ENCODE results near the gene ZNF207.
"Not testable (repeated sequence)": the region's sequence is repeated elsewhere in the genome, so short reads cannot be mapped to it uniquely, and the experiment has no call there.

Gene ZNF207

GRCh38 chr17:32335046-32335445 is 14.9 kb upstream of the ZNF207 start:
- FAIRE-seq = no peak
- DNase-seq (ENCODE audit: low spot score) = no peak

- FAIRE-seq = no peak
These were observed 14.3 kb upstream of the ZNF207 start for GRCh38 chr17:32335687-32336086.

GRCh38 chr17:32341141-32341856 is 8.7 kb upstream of the ZNF207 start:
- DNase-seq (ENCODE audit: low spot score) (peak; percentile 25), FAIRE-seq (no peak)

More at GRCh38 chr17:32335687-32336086, 14.3 kb upstream of the ZNF207 start:
- peak; percentile 18 for DNase-seq (ENCODE audit: low spot score)

GRCh38 chr17:32341857-32342602 is 7.9 kb upstream of the ZNF207 start, which contains the start of gene C17orf75:
Gene C17orf75, minus strand, starts transcription at chr17:32342173. Its CDS starts 34 bp downstream, at chr17:32342139.
- no peak for FAIRE-seq
- DNase-seq (ENCODE audit: low spot score) = peak; percentile 39

GRCh38 chr17:32342603-32343325 is 7.2 kb upstream of the ZNF207 start:
- no peak for DNase-seq (ENCODE audit: low spot score)
- no peak for FAIRE-seq

GRCh38 chr17:32345951-32346600 is 3.9 kb upstream of the ZNF207 start:
- no peak for FAIRE-seq
- no peak for DNase-seq (ENCODE audit: low spot score)

- FAIRE-seq (no peak), DNase-seq (ENCODE audit: low spot score) (no peak)
These were observed 1.5 kb upstream of the ZNF207 start for GRCh38 chr17:32348483-32348800.

GRCh38 chr17:32349503-32349853 is 479 bp upstream of the ZNF207 start:
- DNase-seq (ENCODE audit: low spot score) = no peak
- FAIRE-seq = no peak

GRCh38 chr17:32350666-32351418 is 885 bp downstream of the ZNF207 start:
- FAIRE-seq (peak; percentile 30), DNase-seq (ENCODE audit: low spot score) (peak; percentile 27)

- not testable (repeated sequence) for DNase-seq (ENCODE audit: low spot score); FAIRE-seq
These were observed 2.8 kb downstream of the ZNF207 start for GRCh38 chr17:32352734-32353133.

- no peak for FAIRE-seq
- DNase-seq (ENCODE audit: low spot score) = no peak
These were observed 5.9 kb downstream of the ZNF207 start for GRCh38 chr17:32355649-32356377.

GRCh38 chr17:32356378-32356743 is 6.4 kb downstream of the ZNF207 start:
- no peak for DNase-seq (ENCODE audit: low spot score)
- no peak for FAIRE-seq

- DNase-seq (ENCODE audit: low spot score) (no peak), FAIRE-seq (no peak)
These were observed 6.8 kb downstream of the ZNF207 start for GRCh38 chr17:32356750-32357149.

- DNase-seq (ENCODE audit: low spot score) (no peak), FAIRE-seq (no peak)
These were observed 7.7 kb downstream of the ZNF207 start for GRCh38 chr17:32357615-32358014.

GRCh38 chr17:32361270-32361669 is 11.3 kb downstream of the ZNF207 start:
- DNase-seq (ENCODE audit: low spot score) = no peak
- FAIRE-seq = no peak

GRCh38 chr17:32370426-32370825 is 20.5 kb downstream of the ZNF207 start:
- FAIRE-seq (no peak), DNase-seq (ENCODE audit: low spot score) (no peak)

- DNase-seq (ENCODE audit: low spot score) (no peak), FAIRE-seq (no peak)
These were observed 32.7 kb downstream of the ZNF207 start for GRCh38 chr17:32382526-32383223.

- FAIRE-seq (no peak), DNase-seq (ENCODE audit: low spot score) (no peak)
These were observed 34.0 kb downstream of the ZNF207 start for GRCh38 chr17:32383926-32384434.

- DNase-seq (ENCODE audit: low spot score) (no peak), FAIRE-seq (no peak)
These were observed 35.2 kb downstream of the ZNF207 start for GRCh38 chr17:32385121-32385520.

GRCh38 chr17:32385971-32386370 is 36.0 kb downstream of the ZNF207 start:
- no peak for DNase-seq (ENCODE audit: low spot score)
- no peak for FAIRE-seq
